Neural progenitor cell (in vitro differentiated cells): Measurements from ENCODE around the gene MPRIP. TPM values are rescaled to one million over a fixed set of nuclear protein-coding genes. Genes with fewer than 3 reads are reported as not detected.

Experiments used
- DNase-seq: peaks from one replicate; pipeline ENCODE4 v3.0.0-alpha.2; 2016; ENCODE audit warnings: low spot score
- H2AFZ ChIP-seq: fragments of 200-600 bp; sonication (generic); replicated peaks from 2 replicates; pipeline ENCODE4 v1.6.1; 2016; ENCODE audit warnings: antibody characterized with exemption
- H3F3A ChIP-seq: fragments of 200-600 bp; sonication (generic); 2 replicates; pipeline ENCODE4 v1.6.1; 2016; ENCODE audit warnings: antibody characterized with exemption, low read depth
- H3K27ac ChIP-seq: fragments of 200-600 bp; sonication (generic); 2 replicates; pipeline ENCODE4 v1.5.1; 2016; ENCODE audit warnings: mild to moderate bottlenecking
- H3K27me3 ChIP-seq: fragments of 200-600 bp; sonication (generic); 2 replicates; pipeline ENCODE4 v1.6.1; 2016; ENCODE audit warnings: mild to moderate bottlenecking, moderate library complexity
- H3K36me3 ChIP-seq: fragments of 200-600 bp; sonication (generic); 2 replicates; pipeline ENCODE4 v1.5.1; 2016
- H3K4me1 ChIP-seq: fragments of 200-600 bp; sonication (generic); 2 replicates; pipeline ENCODE4 v1.6.1; 2016; ENCODE audit warnings: mixed run types
- H3K4me2 ChIP-seq: fragments of 200-600 bp; sonication (generic); 2 replicates; pipeline ENCODE4 v1.6.1; 2016
- H3K4me3 ChIP-seq: fragments of 200-600 bp; sonication (generic); 2 replicates; pipeline ENCODE4 v1.5.1; 2016
- H3K79me2 ChIP-seq: fragments of 200-600 bp; sonication (generic); 2 replicates; pipeline ENCODE4 v1.6.1; 2016; ENCODE audit warnings: low read depth
- H3K9ac ChIP-seq: fragments of 200-600 bp; sonication (generic); 2 replicates; pipeline ENCODE4 v1.6.1; 2016
- H3K9me3 ChIP-seq: fragments of 200-600 bp; sonication (generic); 2 replicates; pipeline ENCODE4 v1.5.1; 2016; ENCODE audit warnings: low read depth
- H4K20me1 ChIP-seq: fragments of 200-600 bp; sonication (generic); 2 replicates; pipeline ENCODE4 v1.6.1; 2016; ENCODE audit warnings: low read depth
- H3K27ac Mint-ChIP-seq: 3 replicates; pipeline ENCODE4 v1.8.0; 2021; ENCODE audit warnings: mixed read lengths
- H3K27me3 Mint-ChIP-seq: 2 replicates; pipeline ENCODE4 v1.8.0; 2022; ENCODE audit warnings: low read depth, mild to moderate bottlenecking, inconsistent platforms, moderate library complexity, mixed read lengths; ENCODE audit not compliant: insufficient read depth
- H3K36me3 Mint-ChIP-seq: 3 replicates; pipeline ENCODE4 v1.8.0; 2021; ENCODE audit warnings: mixed read lengths
- H3K4me1 Mint-ChIP-seq: 3 replicates; pipeline ENCODE4 v1.8.0; 2021; ENCODE audit warnings: mixed read lengths
- H3K4me3 Mint-ChIP-seq: 3 replicates; pipeline ENCODE4 v1.8.0; 2021; ENCODE audit warnings: mild to moderate bottlenecking, moderate library complexity, mixed read lengths
- H3K9me3 Mint-ChIP-seq: 3 replicates; pipeline ENCODE4 v1.8.0; 2020; ENCODE audit warnings: mixed read lengths
- CTCF ChIP-seq: fragments of 200-600 bp; sonication (generic); IDR thresholded peaks from 2 replicates; pipeline ENCODE4 v1.5.1; 2017; ENCODE audit warnings: antibody characterized with exemption, mild to moderate bottlenecking
- EZH2 ChIP-seq: fragments of 200-600 bp; sonication (generic); IDR thresholded peaks from 2 replicates; pipeline ENCODE4 v1.6.1; 2017; ENCODE audit warnings: antibody characterized with exemption, mild to moderate bottlenecking, moderate library complexity
- EZH2phosphoT487 ChIP-seq: fragments of 200-600 bp; sonication (generic); IDR thresholded peaks from 2 replicates; pipeline ENCODE4 v1.6.1; 2017; ENCODE audit warnings: antibody characterized with exemption
- total RNA-seq: library from RNA; depleted of rRNA; stranded (reverse); fragments of >200 nt; gene quantifications from 2 replicates; pipeline ENCODE4 v1.2.3, GENCODE V29; 2015; ENCODE audit warnings: low replicate concordance

The MPRIP gene
- total RNA-seq, 1 donor from 2014 or later: 42.1 TPM

GRCh38 chr17:17024778-17025300 lies 17.4 kb upstream of the MPRIP start:
- Histone ChIP-seq H3K9ac (no peak overlapping the region), H3K27ac (no peak overlapping the region), H3F3A (no peaks in the 10 kb centered on the region), H3K79me2 (no peaks in the 10 kb centered on the region), H3K4me2 (no peak overlapping the region), H3K9me3 (no peaks in the 10 kb centered on the region), H4K20me1 (no peaks in the 10 kb centered on the region), H3K36me3 (no peaks in the 10 kb centered on the region), H2AFZ (no peak overlapping the region), H3K4me3 (no peak overlapping the region), H3K4me1 (peaks cover 23% of the 10 kb centered on the region), H3K27me3 (no peaks in the 10 kb centered on the region)
- DNase-seq: no peak
- Mint-ChIP-seq H3K9me3 (no peaks in the 10 kb centered on the region), H3K4me3 (no peak overlapping the region), H3K27ac (no peak overlapping the region), H3K4me1 (peaks cover 22% of the 10 kb centered on the region), H3K36me3 (no peaks in the 10 kb centered on the region), H3K27me3 (peaks cover 4% of the 10 kb centered on the region)
- TF ChIP-seq EZH2phosphoT487 (no peak), EZH2 (no peak), CTCF (no peak)

GRCh38 chr17:17025621-17026020 lies 16.6 kb upstream of the MPRIP start:
- H3K9me3 Mint-ChIP-seq: no peaks in the 10 kb centered on the region
- no peaks in the 10 kb centered on the region for H3K9me3 ChIP-seq
- H3K36me3 ChIP-seq: no peaks in the 10 kb centered on the region
- no peak overlapping the region for H3K4me2 ChIP-seq
- H3K4me3 ChIP-seq: no peak overlapping the region
- H3K4me3 Mint-ChIP-seq: no peak overlapping the region
- no peak overlapping the region for H3K27ac ChIP-seq
- DNase-seq: no peak
- H3K4me1 Mint-ChIP-seq: peaks cover 29% of the 10 kb centered on the region
- TF ChIP-seq EZH2phosphoT487 (no peak), EZH2 (no peak), CTCF (no peak)
- no peaks in the 10 kb centered on the region for H3F3A ChIP-seq
- no peaks in the 10 kb centered on the region for H3K79me2 ChIP-seq
- no peaks in the 10 kb centered on the region for H4K20me1 ChIP-seq
- H3K4me1 ChIP-seq: peaks cover 28% of the 10 kb centered on the region
- H3K27me3 Mint-ChIP-seq: peaks cover 9% of the 10 kb centered on the region
- H3K27me3 ChIP-seq: no peaks in the 10 kb centered on the region
- H2AFZ ChIP-seq: no peak overlapping the region
- no peaks in the 10 kb centered on the region for H3K36me3 Mint-ChIP-seq
- no peak overlapping the region for H3K9ac ChIP-seq
- no peak overlapping the region for H3K27ac Mint-ChIP-seq

- Mint-ChIP-seq H3K27me3 (peaks cover 11% of the 10 kb centered on the region), H3K36me3 (no peaks in the 10 kb centered on the region)
- no peak overlapping the region for H3K27ac ChIP-seq
Observed at GRCh38 chr17:17026163-17026562, 16.1 kb upstream of the MPRIP start.

More at GRCh38 chr17:17026163-17026562, 16.1 kb upstream of the MPRIP start:
- no peak overlapping the region for H3K4me3 Mint-ChIP-seq
- Histone ChIP-seq H3F3A (no peaks in the 10 kb centered on the region), H3K36me3 (no peaks in the 10 kb centered on the region), H3K4me2 (no peak overlapping the region), H3K9ac (no peak overlapping the region), H4K20me1 (no peaks in the 10 kb centered on the region), H3K4me3 (no peak overlapping the region), H3K4me1 (peaks cover 25% of the 10 kb centered on the region), H3K9me3 (no peaks in the 10 kb centered on the region), H3K79me2 (no peaks in the 10 kb centered on the region), H2AFZ (no peak overlapping the region), H3K27me3 (no peaks in the 10 kb centered on the region)
- H3K4me1 Mint-ChIP-seq: peaks cover 34% of the 10 kb centered on the region
- no peak for TF ChIP-seq EZH2
- TF ChIP-seq EZH2phosphoT487: no peak
- TF ChIP-seq CTCF: no peak
- no peak for DNase-seq
- no peak overlapping the region for H3K27ac Mint-ChIP-seq
- no peaks in the 10 kb centered on the region for H3K9me3 Mint-ChIP-seq
